Measurements from ENCODE around the gene ARF3.

ARF3 gene

GRCh38 chr12:48996794-48997718, 39.8 kb upstream of the ARF3 start:
- no peaks in the 10 kb centered on the region; the same call in 1 of the 2 replicates for H3K27me3 ChIP-seq
- peak overlapping the region; percentile 89 for H3K4me3 ChIP-seq (ENCODE audit: low read depth, low read length)
- TF ChIP-seq CTCF (IDR thresholded peaks at IDR 0.05; ENCODE audit: low read depth, low read length) = peak; percentile 88
- no peaks in the 10 kb centered on the region for H3K4me1 ChIP-seq
- peak; percentile 91 for DNase-seq
- no peaks in the 10 kb centered on the region for H3K36me3 ChIP-seq
- H3K9me3 ChIP-seq = no peaks in the 10 kb centered on the region

DNA sequence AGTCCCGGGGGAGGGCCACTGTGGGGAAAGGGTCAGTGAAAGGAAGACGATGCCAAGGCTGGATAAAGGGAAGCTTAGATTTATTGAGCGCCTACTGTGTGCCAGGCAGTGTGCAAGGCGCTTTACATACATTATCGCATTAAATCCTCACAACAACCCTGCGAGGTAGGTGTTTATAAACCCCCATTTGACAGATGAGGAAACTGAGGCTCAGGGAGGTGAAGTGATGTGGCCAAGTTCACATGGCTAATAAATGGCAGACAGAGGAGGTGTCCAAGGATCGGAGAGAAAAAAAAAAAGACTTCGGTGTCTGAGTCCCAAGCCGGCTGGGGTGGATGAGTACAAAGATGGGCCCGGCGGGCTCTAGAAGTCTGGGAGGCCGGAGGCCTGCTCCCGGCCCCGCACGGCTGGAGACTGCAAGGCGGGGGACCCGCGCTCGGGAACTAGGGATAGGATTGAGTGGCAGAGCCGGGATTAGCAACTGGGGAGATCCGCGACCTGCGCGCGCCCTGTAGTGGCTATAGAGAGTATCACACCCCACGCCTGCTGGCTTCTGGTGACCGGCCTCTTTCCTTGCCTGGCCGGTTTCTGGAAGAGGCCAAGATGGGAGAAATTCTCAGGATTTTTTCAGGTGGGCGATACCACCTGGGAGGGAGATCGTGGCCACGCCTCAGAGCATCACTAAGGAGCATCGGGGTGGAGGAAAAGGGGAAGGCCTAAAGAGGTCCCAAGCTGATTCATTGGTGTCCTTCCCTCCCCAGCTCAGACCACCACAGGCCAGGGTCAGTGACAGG, 38.0 kb upstream of the ARF3 start:
- no peaks in the 10 kb centered on the region for H3K9me3 ChIP-seq
- peak; percentile 92 for DNase-seq
- H3K4me3 ChIP-seq (ENCODE audit: low read depth, low read length) = no peak overlapping the region; the same call in 1 of the 2 replicates
- no peaks in the 10 kb centered on the region for H3K4me1 ChIP-seq
- peak; percentile 80 for TF ChIP-seq CTCF (IDR thresholded peaks at IDR 0.05; ENCODE audit: low read depth, low read length)
- H3K36me3 ChIP-seq = no peaks in the 10 kb centered on the region
- no peaks in the 10 kb centered on the region; the same call in 1 of the 2 replicates for H3K27me3 ChIP-seq

- no peak for DNase-seq
- no peak for TF ChIP-seq CTCF (IDR thresholded peaks at IDR 0.05; ENCODE audit: low read depth, low read length)
- no peaks in the 10 kb centered on the region for H3K36me3 ChIP-seq
- no peak overlapping the region for H3K4me3 ChIP-seq (ENCODE audit: low read depth, low read length)
- no peaks in the 10 kb centered on the region for H3K9me3 ChIP-seq
- H3K27me3 ChIP-seq = no peaks in the 10 kb centered on the region; the same call in 1 of the 2 replicates
- H3K4me1 ChIP-seq = no peaks in the 10 kb centered on the region
These were observed 37.2 kb upstream of the ARF3 start for GRCh38 chr12:48994224-48995085.

- TF ChIP-seq CTCF (IDR thresholded peaks at IDR 0.05; ENCODE audit: low read depth, low read length) = no peak
- H3K27me3 ChIP-seq = peaks cover 4% of the 10 kb centered on the region; the same call in 1 of the 2 replicates
These were observed 36.5 kb upstream of the ARF3 start for GRCh38 chr12:48993787-48994186.

DNA sequence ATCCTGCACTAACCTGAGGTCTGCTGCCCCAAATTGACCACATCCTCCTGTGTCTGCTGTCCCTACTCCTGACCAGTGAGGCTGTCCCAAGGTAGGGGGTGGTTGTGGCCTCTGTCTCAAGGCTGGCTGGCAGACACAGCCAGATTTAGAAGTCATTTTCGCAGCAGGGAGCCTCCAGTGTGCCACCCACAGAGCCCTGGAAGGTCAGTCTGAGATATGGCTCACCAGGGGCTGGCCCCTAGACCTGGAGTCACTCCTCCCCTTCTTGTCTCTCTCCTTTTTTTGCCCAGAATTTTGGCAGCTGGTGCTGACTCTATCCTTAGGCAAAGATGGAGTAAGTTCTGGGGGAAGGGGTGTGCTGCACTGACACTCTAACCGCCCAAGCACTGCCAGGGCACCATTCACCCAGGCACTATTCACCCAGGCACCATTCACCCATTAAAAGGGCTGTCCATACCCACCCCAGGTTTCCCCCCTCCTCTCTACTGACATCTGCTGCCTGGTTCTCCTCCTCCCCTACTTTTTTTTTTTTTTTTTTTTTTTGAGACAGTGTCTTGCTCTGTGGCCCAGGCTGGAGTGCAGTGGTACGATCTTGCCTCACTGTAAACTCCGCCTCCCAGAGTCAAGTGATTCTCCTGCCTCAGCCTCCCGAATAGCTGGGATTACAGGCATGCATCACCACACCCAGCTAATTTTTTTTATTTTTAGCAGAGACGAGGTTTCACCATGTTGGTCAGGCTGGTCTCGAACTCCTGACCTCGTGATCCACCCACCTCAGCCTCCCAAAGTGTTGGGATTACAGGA, 34.2 kb upstream of the ARF3 start:
- no peaks in the 10 kb centered on the region for H3K36me3 ChIP-seq
- no peaks in the 10 kb centered on the region for H3K4me1 ChIP-seq
- peaks cover 4% of the 10 kb centered on the region; the same call in 1 of the 2 replicates for H3K27me3 ChIP-seq
- no peak overlapping the region for H3K4me3 ChIP-seq (ENCODE audit: low read depth, low read length)
- no peaks in the 10 kb centered on the region for H3K9me3 ChIP-seq
- no peak for DNase-seq
- no peak for TF ChIP-seq CTCF (IDR thresholded peaks at IDR 0.05; ENCODE audit: low read depth, low read length)

More at GRCh38 chr12:48993787-48994186, 36.5 kb upstream of the ARF3 start:
- no peak overlapping the region for H3K4me3 ChIP-seq (ENCODE audit: low read depth, low read length)
- H3K4me1 ChIP-seq = no peaks in the 10 kb centered on the region
- no peaks in the 10 kb centered on the region for H3K36me3 ChIP-seq
- no peaks in the 10 kb centered on the region for H3K9me3 ChIP-seq
- DNase-seq = no peak

Data from BE2C (cell line).